OCI-LY7 (cell line): ENCODE data around the gene RHEX. TPM values are rescaled to one million over a fixed set of nuclear protein-coding genes. Genes with fewer than 3 reads are reported as not detected.

ENCODE experiments used
- BruUV-seq: library from RNA; stranded (reverse); fragments of 400-500 nt; replicated peaks from 2 replicates; lab custom pipeline; 2021; lab: Mats Ljungman, UMichigan
- CTCF ChIA-PET: fragments of 300-600 bp; sonication (Branson Sonifier 250); formaldehyde crosslinking; loops from one replicate; lab custom pipeline; 2022; ENCODE audit warnings: antibody characterized with exemption; ENCODE audit not compliant: unreplicated experiment; lab: Charles Lee
- POLR2A ChIA-PET: fragments of 300-600 bp; sonication (Branson Sonifier 250); formaldehyde crosslinking; loops from one replicate; lab custom pipeline; 2022; ENCODE audit warnings: antibody characterized with exemption; lab: Charles Lee
- DNase-seq: peaks from one replicate; pipeline ENCODE4 v3.0.0-alpha.2; 2015; ENCODE audit warnings: low spot score
- H2AFZ ChIP-seq: fragments of 200-600 bp; sonication (generic), shearing (Covaris generic); 2 replicates; pipeline ENCODE4 v1.6.1; 2014; ENCODE audit warnings: mild to moderate bottlenecking, antibody characterized with exemption, low read length, moderate library complexity
- H3K27ac ChIP-seq: fragments of 200-600 bp; sonication (generic); 2 replicates; pipeline ENCODE4 v1.5.1; 2014; ENCODE audit warnings: mixed run types, low read depth, mild to moderate bottlenecking, moderate library complexity, low read length, inconsistent platforms; ENCODE audit not compliant: poor library complexity, severe bottlenecking
- H3K36me3 ChIP-seq: fragments of 200-600 bp; sonication (generic); 2 replicates; pipeline ENCODE4 v1.6.1; 2014; ENCODE audit warnings: mild to moderate bottlenecking, antibody characterized with exemption, low read length, moderate library complexity, mixed read lengths; ENCODE audit not compliant: insufficient read depth
- H3K4me1 ChIP-seq: fragments of 200-600 bp; sonication (generic); 2 replicates; pipeline ENCODE4 v1.5.1; 2014; ENCODE audit warnings: mild to moderate bottlenecking, low read length; ENCODE audit not compliant: insufficient read depth, poor library complexity, severe bottlenecking
- H3K4me2 ChIP-seq: fragments of 200-600 bp; sonication (generic); 2 replicates; pipeline ENCODE4 v1.6.1; 2014; ENCODE audit warnings: mild to moderate bottlenecking, low read length
- H3K4me3 ChIP-seq: fragments of 200-600 bp; sonication (generic); 2 replicates; pipeline ENCODE4 v1.5.1; 2014; ENCODE audit warnings: mild to moderate bottlenecking, low read depth, low read length; ENCODE audit not compliant: poor library complexity, severe bottlenecking
- H3K79me2 ChIP-seq: fragments of 200-600 bp; sonication (generic); 2 replicates; pipeline ENCODE4 v1.6.1; 2016; ENCODE audit warnings: low read depth, mild to moderate bottlenecking, low read length, moderate library complexity, mixed read lengths; ENCODE audit not compliant: insufficient read depth
- H3K9me2 ChIP-seq: fragments of 200-600 bp; sonication (generic); 2 replicates; pipeline ENCODE4 v1.6.1; 2016; ENCODE audit warnings: mild to moderate bottlenecking, low read length, mixed read lengths; ENCODE audit not compliant: insufficient read depth
- H3K9me3 ChIP-seq: fragments of 200-600 bp; sonication (generic); 2 replicates; pipeline ENCODE4 v1.6.1; 2014; ENCODE audit warnings: mild to moderate bottlenecking, mixed run types, low read length, mixed read lengths
- H4K20me1 ChIP-seq: fragments of 200-600 bp; sonication (generic); 2 replicates; pipeline ENCODE4 v1.6.1; 2014; ENCODE audit warnings: mild to moderate bottlenecking, antibody characterized with exemption, low read length, moderate library complexity, mixed read lengths; ENCODE audit not compliant: insufficient read depth
- EZH2phosphoT487 ChIP-seq: fragments of 200-600 bp; sonication (generic); IDR thresholded peaks from 2 replicates; pipeline ENCODE4 v1.6.1; 2018; ENCODE audit warnings: low read depth, borderline replicate concordance, mild to moderate bottlenecking, mixed run types, antibody characterized with exemption, low read length, moderate library complexity, mixed read lengths
- intact Hi-C: fragments of 100-400 bp; cut with micrococcal nuclease; formaldehyde crosslinking; loops from one replicate; pipeline ENCODE4 v1.10.0; 2022; ENCODE audit not compliant: unreplicated experiment
- total RNA-seq, 2 experiments: library from RNA; depleted of rRNA in 1 of 2; stranded (reverse); fragments of >200 nt in 1 of 2; shearing (Covaris generic) in 1 of 2; gene quantifications; 2 replicates each; pipeline ENCODE4 v1.2.3, GENCODE V29; 2014 to 2022
- TF ChIP-seq, protein P1 (sequence below): fragments of 200-600 bp; sonication (generic); conservative IDR thresholded peaks from 2 replicates; pipeline ENCODE4 v1.5.1; 2014; ENCODE audit warnings: mild to moderate bottlenecking, antibody characterized with exemption, low read length, moderate library complexity, mixed read lengths

RHEX gene
- total RNA-seq, 2 experiments from 2014 or later, result 5.0 to 9.9 TPM

DNA sequence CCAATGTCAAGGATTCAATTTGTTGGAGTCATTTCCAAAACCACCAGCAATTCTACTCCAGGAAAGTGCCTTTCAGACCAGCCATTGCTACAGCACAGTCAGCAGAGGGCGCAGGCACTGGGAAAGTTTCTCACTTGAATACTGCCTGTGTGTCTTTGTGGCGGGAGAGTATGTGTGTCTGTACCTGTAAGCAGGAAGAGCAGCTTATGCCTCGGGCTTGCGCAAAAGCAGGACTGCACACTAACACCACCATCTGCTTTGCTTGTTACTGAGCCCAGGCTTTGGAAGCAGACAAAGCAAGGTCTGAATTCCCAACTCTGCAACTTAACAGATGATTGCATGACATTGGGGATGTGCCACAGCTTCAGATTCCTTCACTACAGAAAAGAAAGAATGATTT, 22.3 kb upstream of the RHEX start:
- ChIA-PET CTCF (interaction anchor here (0.5 to 2.8 kb wide), 8 partner anchors 10 to 1829 kb away, joined by 3 to 16 read pairs (median 3); partner anchors contain the start of gene RAB7B), POLR2A (interaction anchor here (1.1 to 3.2 kb wide), 5 partner anchors 15 to 32 kb away, joined by 4 to 18 read pairs (median 5); no protein-coding TSS in a partner anchor)
- Histone ChIP-seq H2AFZ (peak overlapping the region; percentile 82; the same call in 1 of the 2 replicates), H3K4me1 (peaks cover 43% of the 10 kb centered on the region), H3K27ac (peak overlapping the region; percentile 1), H3K4me2 (peak overlapping the region; percentile 53), H4K20me1 (no peaks in the 10 kb centered on the region), H3K36me3 (no peaks in the 10 kb centered on the region; the same call in 1 of the 2 replicates), H3K9me2 (no peaks in the 10 kb centered on the region), H3K4me3 (no peak overlapping the region), H3K9me3 (no peaks in the 10 kb centered on the region), H3K79me2 (no peaks in the 10 kb centered on the region)
- intact Hi-C loops, result loop anchor here (1.0 kb wide), 3 partner anchors 20 to 76 kb away; no protein-coding TSS in a partner anchor
- no peak for TF ChIP-seq EZH2phosphoT487
- TF ChIP-seq, protein P1, sequence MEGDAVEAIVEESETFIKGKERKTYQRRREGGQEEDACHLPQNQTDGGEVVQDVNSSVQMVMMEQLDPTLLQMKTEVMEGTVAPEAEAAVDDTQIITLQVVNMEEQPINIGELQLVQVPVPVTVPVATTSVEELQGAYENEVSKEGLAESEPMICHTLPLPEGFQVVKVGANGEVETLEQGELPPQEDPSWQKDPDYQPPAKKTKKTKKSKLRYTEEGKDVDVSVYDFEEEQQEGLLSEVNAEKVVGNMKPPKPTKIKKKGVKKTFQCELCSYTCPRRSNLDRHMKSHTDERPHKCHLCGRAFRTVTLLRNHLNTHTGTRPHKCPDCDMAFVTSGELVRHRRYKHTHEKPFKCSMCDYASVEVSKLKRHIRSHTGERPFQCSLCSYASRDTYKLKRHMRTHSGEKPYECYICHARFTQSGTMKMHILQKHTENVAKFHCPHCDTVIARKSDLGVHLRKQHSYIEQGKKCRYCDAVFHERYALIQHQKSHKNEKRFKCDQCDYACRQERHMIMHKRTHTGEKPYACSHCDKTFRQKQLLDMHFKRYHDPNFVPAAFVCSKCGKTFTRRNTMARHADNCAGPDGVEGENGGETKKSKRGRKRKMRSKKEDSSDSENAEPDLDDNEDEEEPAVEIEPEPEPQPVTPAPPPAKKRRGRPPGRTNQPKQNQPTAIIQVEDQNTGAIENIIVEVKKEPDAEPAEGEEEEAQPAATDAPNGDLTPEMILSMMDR, result peak; percentile 99
- no TSS peak for BruUV-seq
- peak; percentile 93 for DNase-seq

- Histone ChIP-seq H3K9me3 (no peaks in the 10 kb centered on the region), H2AFZ (peak overlapping the region; percentile 22; the same call in 1 of the 2 replicates), H3K9me2 (no peaks in the 10 kb centered on the region), H4K20me1 (no peaks in the 10 kb centered on the region), H3K36me3 (no peaks in the 10 kb centered on the region; the same call in 1 of the 2 replicates), H3K4me3 (no peak overlapping the region), H3K4me2 (peak overlapping the region; percentile 53; the same call in 1 of the 2 replicates), H3K27ac (no peak overlapping the region), H3K4me1 (peaks cover 60% of the 10 kb centered on the region), H3K79me2 (no peaks in the 10 kb centered on the region)
- TF ChIP-seq, protein P1, result no peak
- TF ChIP-seq EZH2phosphoT487, result no peak
- no peak for DNase-seq
- intact Hi-C loops, result no loop called here
- ChIA-PET CTCF (no interaction called here), POLR2A (interaction anchor here (0.7 to 3.2 kb wide), 5 partner anchors 13 to 73 kb away, joined by 3 to 18 read pairs (median 3); no protein-coding TSS in a partner anchor)
- no TSS peak for BruUV-seq
Observed at GRCh38 chr1:206032380-206033140, 20.4 kb upstream of the RHEX start.
